Osteoblast (primary cell): ENCODE data around the gene LYSMD3. TPM values are rescaled to one million over a fixed set of nuclear protein-coding genes. Genes with fewer than 3 reads are reported as not detected.

Experiments
- DNase-seq: peaks from one replicate; pipeline ENCODE4 v3.0.0; 2011; ENCODE audit warnings: low spot score, mixed read lengths; ENCODE audit not compliant: insufficient read length; ENCODE audit errors: missing footprints
- H2AFZ ChIP-seq: 2 replicates; pipeline ENCODE4 v1.6.0; 2011; ENCODE audit warnings: mild to moderate bottlenecking, low read length
- H3K27ac ChIP-seq: 2 replicates; pipeline ENCODE4 v1.5.1; 2011; ENCODE audit warnings: mild to moderate bottlenecking, low read depth, low read length, moderate library complexity
- H3K27me3 ChIP-seq: 2 replicates; pipeline ENCODE4 v1.6.0; 2012; ENCODE audit warnings: mild to moderate bottlenecking, control low read depth, inconsistent platforms, low read length, moderate library complexity; ENCODE audit not compliant: insufficient read depth
- H3K36me3 ChIP-seq: 2 replicates; pipeline ENCODE4 v1.5.1; 2011; ENCODE audit warnings: mild to moderate bottlenecking, low read length, control low read depth, moderate library complexity; ENCODE audit not compliant: insufficient read depth
- H3K4me1 ChIP-seq: 2 replicates; pipeline ENCODE4 v1.5.1; 2011; ENCODE audit warnings: mild to moderate bottlenecking, low read length, control low read depth, moderate library complexity; ENCODE audit not compliant: insufficient read depth
- H3K4me2 ChIP-seq: 2 replicates; pipeline ENCODE4 v1.6.0; 2011; ENCODE audit warnings: mild to moderate bottlenecking, low read length; ENCODE audit not compliant: insufficient read depth
- H3K4me3 ChIP-seq: fragments of 200-600 bp; sonication (generic); 3 replicates; pipeline ENCODE4 v1.5.1; 2012; ENCODE audit warnings: mild to moderate bottlenecking, low read length, inconsistent platforms; ENCODE audit not compliant: insufficient read depth
- H3K79me2 ChIP-seq: 2 replicates; pipeline ENCODE4 v1.6.0; 2012; ENCODE audit warnings: mild to moderate bottlenecking, low read length, control low read depth, inconsistent platforms; ENCODE audit not compliant: insufficient read depth
- H3K9me3 ChIP-seq: 2 replicates; pipeline ENCODE4 v1.5.1; 2011; ENCODE audit warnings: low read depth, low read length, control low read depth
- H4K20me1 ChIP-seq: 2 replicates; pipeline ENCODE4 v1.6.0; 2012; ENCODE audit warnings: mild to moderate bottlenecking, low read length, control low read depth; ENCODE audit not compliant: insufficient read depth
- total RNA-seq: library from RNA; depleted of rRNA; stranded (reverse); fragments of >200 nt; gene quantifications from 2 replicates; pipeline ENCODE4 v1.2.3, GENCODE V29; 2012
- TF ChIP-seq, protein P1 (sequence below): IDR thresholded peaks from 2 replicates; pipeline ENCODE4 v1.5.1; 2011; ENCODE audit warnings: mild to moderate bottlenecking, low read depth, low read length, moderate library complexity; ENCODE audit errors: extremely low read depth

LYSMD3 gene
- total RNA-seq, 1 donor: 17.7 TPM

DNA sequence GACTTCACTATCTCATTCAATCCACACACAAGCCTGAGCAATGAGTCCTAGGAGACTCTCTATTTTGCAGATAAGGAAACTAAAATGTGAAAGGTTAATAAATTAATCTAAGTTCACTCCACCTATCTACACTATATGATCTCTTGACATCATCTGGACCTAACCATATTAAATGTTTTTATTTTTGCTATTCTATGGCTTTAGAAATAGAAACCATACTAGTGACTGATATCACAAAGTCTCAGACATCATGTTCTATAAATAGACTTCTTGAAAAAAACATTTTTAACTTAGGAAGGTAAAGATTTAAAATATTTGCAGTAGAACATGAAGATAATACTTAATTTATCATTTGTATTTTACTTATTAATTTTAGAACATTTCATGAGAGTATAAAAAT lies 19.8 kb upstream of the LYSMD3 start:
- Histone ChIP-seq H3K4me1 (peaks cover 8% of the 10 kb centered on the region), H3K27ac (no peak overlapping the region), H3K27me3 (peaks cover 18% of the 10 kb centered on the region), H2AFZ (no peak overlapping the region), H3K9me3 (no peaks in the 10 kb centered on the region), H3K4me3 (no peak overlapping the region), H3K36me3 (no peaks in the 10 kb centered on the region), H3K4me2 (no peak overlapping the region), H3K79me2 (no peaks in the 10 kb centered on the region), H4K20me1 (no peaks in the 10 kb centered on the region)
- no peak for DNase-seq
- TF ChIP-seq, protein P1, sequence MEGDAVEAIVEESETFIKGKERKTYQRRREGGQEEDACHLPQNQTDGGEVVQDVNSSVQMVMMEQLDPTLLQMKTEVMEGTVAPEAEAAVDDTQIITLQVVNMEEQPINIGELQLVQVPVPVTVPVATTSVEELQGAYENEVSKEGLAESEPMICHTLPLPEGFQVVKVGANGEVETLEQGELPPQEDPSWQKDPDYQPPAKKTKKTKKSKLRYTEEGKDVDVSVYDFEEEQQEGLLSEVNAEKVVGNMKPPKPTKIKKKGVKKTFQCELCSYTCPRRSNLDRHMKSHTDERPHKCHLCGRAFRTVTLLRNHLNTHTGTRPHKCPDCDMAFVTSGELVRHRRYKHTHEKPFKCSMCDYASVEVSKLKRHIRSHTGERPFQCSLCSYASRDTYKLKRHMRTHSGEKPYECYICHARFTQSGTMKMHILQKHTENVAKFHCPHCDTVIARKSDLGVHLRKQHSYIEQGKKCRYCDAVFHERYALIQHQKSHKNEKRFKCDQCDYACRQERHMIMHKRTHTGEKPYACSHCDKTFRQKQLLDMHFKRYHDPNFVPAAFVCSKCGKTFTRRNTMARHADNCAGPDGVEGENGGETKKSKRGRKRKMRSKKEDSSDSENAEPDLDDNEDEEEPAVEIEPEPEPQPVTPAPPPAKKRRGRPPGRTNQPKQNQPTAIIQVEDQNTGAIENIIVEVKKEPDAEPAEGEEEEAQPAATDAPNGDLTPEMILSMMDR: no peak

DNA sequence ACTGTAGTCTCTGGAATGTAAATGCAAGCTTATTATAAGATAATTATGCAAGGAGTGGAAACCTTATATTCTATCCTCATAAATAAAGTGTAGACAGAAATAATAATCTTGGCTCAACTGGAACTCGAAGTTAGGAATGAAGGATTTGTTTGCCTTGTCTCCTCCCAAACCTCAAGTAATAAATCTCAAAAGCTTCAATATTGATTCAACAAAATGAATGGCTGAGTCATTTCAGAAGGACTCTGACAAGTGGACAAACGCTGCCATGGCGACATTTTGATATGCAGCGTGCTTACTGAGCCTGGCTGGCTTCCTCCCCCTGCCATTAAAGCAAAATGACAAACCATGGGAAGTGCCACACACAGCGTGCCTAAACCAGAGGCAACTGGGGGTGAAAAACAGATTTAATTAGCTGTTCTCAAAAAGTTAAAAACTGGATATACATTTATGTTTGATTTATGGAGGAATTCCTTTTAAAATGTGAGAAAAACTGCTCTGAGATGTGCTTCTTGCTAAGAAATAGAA lies 18.7 kb upstream of the LYSMD3 start:
- H3K27me3 ChIP-seq: peaks cover 18% of the 10 kb centered on the region
- H3K4me2 ChIP-seq: peak overlapping the region; percentile 56

DNA sequence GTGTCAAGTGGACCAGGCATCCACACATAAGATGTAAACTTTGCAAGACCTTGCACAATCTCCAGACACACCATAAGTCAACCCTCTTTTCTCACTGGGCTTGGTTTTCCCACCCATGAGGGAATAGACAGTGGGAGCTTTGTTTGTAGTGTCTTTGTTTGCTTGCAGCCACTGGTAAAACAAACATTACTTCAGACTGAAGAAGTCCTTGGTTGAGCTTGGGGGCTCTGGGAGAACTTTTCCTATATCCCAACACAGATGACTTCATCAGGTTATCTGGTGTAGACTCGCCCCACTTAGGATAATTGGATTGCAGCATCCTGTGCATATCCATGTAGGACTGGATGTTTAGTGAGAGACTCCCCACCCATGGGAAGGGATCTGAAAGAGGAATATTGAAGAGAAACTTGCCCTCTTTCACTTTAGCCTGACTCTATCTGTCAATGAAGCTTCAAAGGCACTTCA lies 17.7 kb upstream of the LYSMD3 start:
- no peaks in the 10 kb centered on the region for H3K9me3 ChIP-seq
- DNase-seq: no peak
- TF ChIP-seq, protein P1: no peak
- H3K79me2 ChIP-seq: no peaks in the 10 kb centered on the region
- H3K4me1 ChIP-seq: peaks cover 8% of the 10 kb centered on the region
- peaks cover 14% of the 10 kb centered on the region for H3K27me3 ChIP-seq
- H2AFZ ChIP-seq: no peak overlapping the region
- no peaks in the 10 kb centered on the region for H4K20me1 ChIP-seq
- H3K4me2 ChIP-seq: peak overlapping the region; percentile 16
- no peak overlapping the region for H3K4me3 ChIP-seq
- H3K36me3 ChIP-seq: no peaks in the 10 kb centered on the region
- no peak overlapping the region for H3K27ac ChIP-seq

More for the DNA sequence above, 18.7 kb upstream of the LYSMD3 start:
- TF ChIP-seq, protein P1: no peak
- H3K4me1 ChIP-seq: peaks cover 8% of the 10 kb centered on the region
- no peak overlapping the region for H3K4me3 ChIP-seq
- no peak overlapping the region for H2AFZ ChIP-seq
- H3K79me2 ChIP-seq: no peaks in the 10 kb centered on the region
- H3K36me3 ChIP-seq: no peaks in the 10 kb centered on the region
- DNase-seq: no peak
- no peak overlapping the region for H3K27ac ChIP-seq
- no peaks in the 10 kb centered on the region for H4K20me1 ChIP-seq
- no peaks in the 10 kb centered on the region for H3K9me3 ChIP-seq

DNA sequence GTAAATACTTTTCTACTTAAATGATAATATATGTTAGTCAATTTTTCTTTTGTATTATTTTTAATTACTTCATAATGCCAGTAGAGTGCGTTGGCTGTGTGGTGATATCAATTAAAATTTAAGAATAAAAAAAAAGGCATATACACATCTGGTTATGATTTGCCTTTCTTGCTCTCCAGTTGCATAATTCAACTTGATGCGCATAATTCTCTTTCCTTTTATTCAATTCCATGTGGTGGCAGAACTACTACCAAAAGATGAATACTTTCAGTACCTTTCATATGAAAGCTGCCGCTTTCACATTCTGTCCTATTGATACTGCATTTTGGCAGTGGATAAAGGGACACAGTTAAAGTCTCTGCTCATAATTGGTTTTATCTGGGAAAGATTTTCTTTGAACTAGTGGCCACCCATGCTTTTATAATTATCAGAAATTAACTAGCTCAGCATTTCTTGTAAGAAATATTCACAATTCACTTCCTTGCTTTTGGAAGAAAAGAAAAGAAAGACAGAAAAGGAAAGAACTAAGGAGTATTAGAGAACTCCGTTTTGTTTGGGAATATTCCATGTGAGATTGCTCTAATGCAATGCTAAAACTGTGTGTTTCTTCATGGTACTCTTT lies 16.9 kb upstream of the LYSMD3 start:
- Histone ChIP-seq H3K27ac (no peak overlapping the region), H3K27me3 (peaks cover 14% of the 10 kb centered on the region), H2AFZ (no peak overlapping the region), H3K4me3 (no peak overlapping the region), H3K79me2 (no peaks in the 10 kb centered on the region), H3K4me2 (no peak overlapping the region), H3K9me3 (no peaks in the 10 kb centered on the region), H3K36me3 (no peaks in the 10 kb centered on the region), H3K4me1 (peaks cover 8% of the 10 kb centered on the region), H4K20me1 (no peaks in the 10 kb centered on the region)
- no peak for DNase-seq
- TF ChIP-seq, protein P1: no peak
